HEK293 (cell line): ENCODE results near the gene PPM1L.

Source experiments
- CTCF ChIA-PET: fragments of 350-600 bp; formaldehyde crosslinking; extraction: SDS; loops from one replicate; lab custom pipeline; 2021; ENCODE audit warnings: antibody characterized with exemption; lab: Yijun Ruan, JAX
- POLR2A ChIA-PET: fragments of 300-600 bp; formaldehyde crosslinking; extraction: SDS; loops from one replicate; lab custom pipeline; 2020; ENCODE audit warnings: antibody characterized with exemption, inconsistent platforms; lab: Yijun Ruan, JAX
- H3K27ac ChIP-seq: fragments of 200-500 bp; sonication (Bioruptor generic); 2 replicates; pipeline ENCODE4 v1.5.1; 2014; ENCODE audit warnings: low read depth, low read length, control low read depth, inconsistent platforms; ENCODE audit errors: extremely low read depth
- H3K36me3 ChIP-seq, 2 experiments: fragments of 200-500 bp in 1 of 2; sonication (Bioruptor generic) in 1 of 2; 1 replicate in 1 of 2; 2 replicates in 1 of 2; pipeline ENCODE4 v1.5.1; 2014 to 2017; ENCODE audit warnings: inconsistent platforms in 2 of 2, low read length in 2 of 2; ENCODE audit not compliant: control insufficient read depth in 2 of 2, insufficient read depth in 1 of 2
- H3K4me1 ChIP-seq: fragments of 200-500 bp; sonication (Bioruptor generic); 2 replicates; pipeline ENCODE4 v1.5.1; 2014; ENCODE audit warnings: mild to moderate bottlenecking, low read length, inconsistent platforms; ENCODE audit not compliant: control insufficient read depth, insufficient read depth
- H3K4me3 ChIP-seq: 2 replicates; pipeline ENCODE4 v1.5.1; 2011; ENCODE audit warnings: low read depth, mild to moderate bottlenecking, control low read depth, low read length, moderate library complexity
- H3K9me3 ChIP-seq: fragments of 200-500 bp; sonication (Bioruptor generic); 2 replicates; pipeline ENCODE4 v1.5.1; 2014; ENCODE audit warnings: low read depth, low read length, inconsistent platforms; ENCODE audit not compliant: control insufficient read depth, insufficient read depth
- EGR2 ChIP-seq: fragments of 450-650 bp; formaldehyde crosslinking; IDR thresholded peaks from 2 replicates; pipeline ENCODE4 v1.5.1; 2016; ENCODE audit warnings: low read depth, missing biosample characterization, missing genetic modification characterization
- GFI1B ChIP-seq: fragments of 450-650 bp; formaldehyde crosslinking; IDR thresholded peaks from 2 replicates; pipeline ENCODE4 v1.5.1; 2016; ENCODE audit warnings: missing biosample characterization, missing genetic modification characterization
- GLI2 ChIP-seq: fragments of 450-650 bp; formaldehyde crosslinking; IDR thresholded peaks from 2 replicates; pipeline ENCODE4; 2017; ENCODE audit warnings: missing biosample characterization, missing genetic modification characterization, low read depth, borderline replicate concordance
- KLF1 ChIP-seq: fragments of 450-650 bp; formaldehyde crosslinking; IDR thresholded peaks from 2 replicates; pipeline ENCODE4 v1.5.1; 2016; ENCODE audit warnings: missing biosample characterization, missing genetic modification characterization
- KLF9 ChIP-seq: fragments of 450-650 bp; formaldehyde crosslinking; IDR thresholded peaks from 2 replicates; pipeline ENCODE4 v1.5.1; 2016; ENCODE audit warnings: missing biosample characterization, missing genetic modification characterization, low read depth
- OSR2 ChIP-seq: fragments of 450-650 bp; formaldehyde crosslinking; IDR thresholded peaks from 2 replicates; pipeline ENCODE4 v1.5.1; 2016; ENCODE audit warnings: missing biosample characterization, missing genetic modification characterization
- REST ChIP-seq: fragments of 450-650 bp; formaldehyde crosslinking; IDR thresholded peaks from 2 replicates; pipeline ENCODE4 v1.5.1; 2016; ENCODE audit warnings: missing biosample characterization, missing genetic modification characterization
- WT1 ChIP-seq: fragments of 450-650 bp; formaldehyde crosslinking; IDR thresholded peaks from 2 replicates; pipeline ENCODE4 v1.5.1; 2016; ENCODE audit warnings: missing biosample characterization, missing genetic modification characterization
- YY1 ChIP-seq: fragments of 450-650 bp; formaldehyde crosslinking; IDR thresholded peaks from 2 replicates; pipeline ENCODE4 v1.5.1; 2018; ENCODE audit warnings: missing biosample characterization, missing genetic modification characterization
- ZNF157 ChIP-seq: fragments of 450-650 bp; formaldehyde crosslinking; IDR thresholded peaks from 2 replicates; pipeline ENCODE4 v1.5.1; 2016; ENCODE audit warnings: missing biosample characterization, missing genetic modification characterization
- ZNF18 ChIP-seq: fragments of 450-650 bp; formaldehyde crosslinking; IDR thresholded peaks from 2 replicates; pipeline ENCODE4 v1.5.1; 2016; ENCODE audit warnings: missing biosample characterization, missing genetic modification characterization
- ZNF19 ChIP-seq: fragments of 450-650 bp; formaldehyde crosslinking; IDR thresholded peaks from 2 replicates; pipeline ENCODE4; 2016; ENCODE audit warnings: missing biosample characterization, missing genetic modification characterization, low read depth
- ZNF48 ChIP-seq: fragments of 450-650 bp; formaldehyde crosslinking; IDR thresholded peaks from 2 replicates; pipeline ENCODE4 v1.5.1; 2016; ENCODE audit warnings: missing biosample characterization, missing genetic modification characterization
- ZNF488 ChIP-seq: fragments of 450-650 bp; formaldehyde crosslinking; IDR thresholded peaks from 2 replicates; pipeline ENCODE4 v1.5.1; 2016; ENCODE audit warnings: missing biosample characterization, missing genetic modification characterization
- ZNF544 ChIP-seq: fragments of 450-650 bp; formaldehyde crosslinking; IDR thresholded peaks from 2 replicates; pipeline ENCODE4 v1.5.0; 2017; ENCODE audit warnings: missing biosample characterization, missing genetic modification characterization
- ZNF548 ChIP-seq: fragments of 450-650 bp; formaldehyde crosslinking; IDR thresholded peaks from 2 replicates; pipeline ENCODE4 v1.5.1; 2016; ENCODE audit warnings: missing biosample characterization, missing genetic modification characterization
- ZNF560 ChIP-seq: fragments of 450-650 bp; formaldehyde crosslinking; IDR thresholded peaks from 2 replicates; pipeline ENCODE4 v1.5.1; 2017; ENCODE audit warnings: missing biosample characterization, missing genetic modification characterization, borderline replicate concordance
- ZNF670 ChIP-seq: fragments of 450-650 bp; formaldehyde crosslinking; IDR thresholded peaks from 2 replicates; pipeline ENCODE4 v1.5.1; 2016; ENCODE audit warnings: missing biosample characterization, missing genetic modification characterization, low read depth
- ZNF837 ChIP-seq: fragments of 450-650 bp; formaldehyde crosslinking; IDR thresholded peaks from 2 replicates; pipeline ENCODE4 v1.5.1; 2016; ENCODE audit warnings: missing biosample characterization, missing genetic modification characterization
- ZSCAN23 ChIP-seq: fragments of 450-650 bp; formaldehyde crosslinking; IDR thresholded peaks from 2 replicates; pipeline ENCODE4 v1.5.1; 2016; ENCODE audit warnings: missing biosample characterization, missing genetic modification characterization

The PPM1L gene

GRCh38 chr3:160771811-160772459 lies 15.9 kb downstream of the PPM1L start:
- H3K36me3 ChIP-seq, result no peaks in the 10 kb centered on the region
- CTCF ChIA-PET, result interaction anchor here (0.6 kb wide), 1 partner anchor 9 kb away, joined by 3 read pairs; no protein-coding TSS in a partner anchor
- no peaks in the 10 kb centered on the region for H3K9me3 ChIP-seq
- peaks cover 6% of the 10 kb centered on the region; the same call in 1 of the 2 replicates for H3K4me1 ChIP-seq
- no peak overlapping the region for H3K27ac ChIP-seq
- no peak for TF ChIP-seq ZNF488
- POLR2A ChIA-PET, result no interaction called here
- no peak overlapping the region for H3K4me3 ChIP-seq

- Histone ChIP-seq H3K4me3 (no peak overlapping the region), H3K36me3 (no peaks in the 10 kb centered on the region), H3K4me1 (peaks cover 10% of the 10 kb centered on the region; the same call in 1 of the 2 replicates), H3K9me3 (no peaks in the 10 kb centered on the region), H3K27ac (no peak overlapping the region)
- ChIA-PET CTCF (no interaction called here), POLR2A (no interaction called here)
- TF ChIP-seq WT1 (tag by site-specific recombination) (no peak), ZNF837 (tag by site-specific recombination) (no peak), OSR2 (no peak), GFI1B (tag by site-specific recombination) (no peak), EGR2 (tag by site-specific recombination) (no peak), ZNF157 (tag by site-specific recombination) (no peak), ZNF48 (tag by site-specific recombination) (no peak), ZNF670 (tag by site-specific recombination) (no peak), KLF1 (tag by site-specific recombination) (no peak), ZNF19 (tag by site-specific recombination) (no peak), ZNF560 (no peak), REST (tag by site-specific recombination) (no peak), KLF9 (tag by site-specific recombination) (no peak), YY1 (tag by site-specific recombination) (no peak), ZNF548 (tag by site-specific recombination) (no peak), GLI2 (tag by site-specific recombination) (no peak), ZSCAN23 (tag by site-specific recombination) (no peak), ZNF544 (no peak), ZNF18 (no peak)
These were observed 17.7 kb downstream of the PPM1L start for GRCh38 chr3:160773722-160774121.
